SW480 (cell line): ENCODE results near the gene ORMDL2.
A peak's percentile ranks its signal among the peaks of the same experiment; 100 is the strongest.

Experiments
- DNase-seq: peaks from one replicate; pipeline ENCODE4 v3.0.0-alpha.2; 2016; ENCODE audit warnings: low spot score

ORMDL2 gene

GRCh38 chr12:55817345-55818139 is at the start of gene ORMDL2, which contains the start of gene SARNP:
Gene ORMDL2, plus strand, starts transcription at chr12:55818041. Its CDS starts 959 bp downstream, at chr12:55819000.
Gene SARNP, minus strand, starts transcription at chr12:55817724. Its CDS starts 23 bp downstream, at chr12:55817701.
- DNase-seq: peak; percentile 100

- DNase-seq: no peak
These were observed 46.1 kb upstream of the ORMDL2 start for GRCh38 chr12:55771736-55772135.

GRCh38 chr12:55777856-55778255 is 40.0 kb upstream of the ORMDL2 start:
- no peak for DNase-seq

- DNase-seq: no peak
These were observed 37.2 kb upstream of the ORMDL2 start for GRCh38 chr12:55780685-55781084.

GRCh38 chr12:55788546-55788945 is 29.3 kb upstream of the ORMDL2 start:
- no peak for DNase-seq

- DNase-seq: no peak
These were observed 28.7 kb upstream of the ORMDL2 start for GRCh38 chr12:55789171-55789570.

- DNase-seq: no peak
These were observed 27.9 kb upstream of the ORMDL2 start for GRCh38 chr12:55789893-55790292.

- DNase-seq: no peak
These were observed 21.9 kb upstream of the ORMDL2 start for GRCh38 chr12:55795950-55796349.

- peak; percentile 26 for DNase-seq
These were observed 20.8 kb upstream of the ORMDL2 start for GRCh38 chr12:55797068-55797467.

GRCh38 chr12:55797550-55797949 is 20.3 kb upstream of the ORMDL2 start:
- DNase-seq: no peak

- DNase-seq: no peak
These were observed 10.9 kb upstream of the ORMDL2 start for GRCh38 chr12:55806982-55807381.

GRCh38 chr12:55809274-55809673 is 8.6 kb upstream of the ORMDL2 start:
- no peak for DNase-seq

GRCh38 chr12:55812088-55812487 is 5.8 kb upstream of the ORMDL2 start:
- no peak for DNase-seq

- no peak for DNase-seq
These were observed 3.6 kb upstream of the ORMDL2 start for GRCh38 chr12:55814257-55814656.

- no peak for DNase-seq
These were observed 2.4 kb upstream of the ORMDL2 start for GRCh38 chr12:55815473-55815872.

- DNase-seq: no peak
These were observed 928 bp upstream of the ORMDL2 start for GRCh38 chr12:55816881-55817344.

GRCh38 chr12:55818140-55818728 is 393 bp downstream of the ORMDL2 start:
- DNase-seq: no peak

GRCh38 chr12:55818886-55819285 is 1.0 kb downstream of the ORMDL2 start:
- no peak for DNase-seq

- no peak for DNase-seq
These were observed 2.8 kb downstream of the ORMDL2 start for GRCh38 chr12:55820679-55821078.

GRCh38 chr12:55822228-55822627 is 4.4 kb downstream of the ORMDL2 start:
- peak; percentile 22 for DNase-seq

- peak; percentile 36 for DNase-seq
These were observed 5.6 kb downstream of the ORMDL2 start for GRCh38 chr12:55823419-55823818.

GRCh38 chr12:55824726-55825125 is 6.9 kb downstream of the ORMDL2 start:
- no peak for DNase-seq

- DNase-seq: no peak
These were observed 10.0 kb downstream of the ORMDL2 start for GRCh38 chr12:55827806-55828205.
